ENCODE results near the gene SHANK2.

SHANK2 gene

DNA sequence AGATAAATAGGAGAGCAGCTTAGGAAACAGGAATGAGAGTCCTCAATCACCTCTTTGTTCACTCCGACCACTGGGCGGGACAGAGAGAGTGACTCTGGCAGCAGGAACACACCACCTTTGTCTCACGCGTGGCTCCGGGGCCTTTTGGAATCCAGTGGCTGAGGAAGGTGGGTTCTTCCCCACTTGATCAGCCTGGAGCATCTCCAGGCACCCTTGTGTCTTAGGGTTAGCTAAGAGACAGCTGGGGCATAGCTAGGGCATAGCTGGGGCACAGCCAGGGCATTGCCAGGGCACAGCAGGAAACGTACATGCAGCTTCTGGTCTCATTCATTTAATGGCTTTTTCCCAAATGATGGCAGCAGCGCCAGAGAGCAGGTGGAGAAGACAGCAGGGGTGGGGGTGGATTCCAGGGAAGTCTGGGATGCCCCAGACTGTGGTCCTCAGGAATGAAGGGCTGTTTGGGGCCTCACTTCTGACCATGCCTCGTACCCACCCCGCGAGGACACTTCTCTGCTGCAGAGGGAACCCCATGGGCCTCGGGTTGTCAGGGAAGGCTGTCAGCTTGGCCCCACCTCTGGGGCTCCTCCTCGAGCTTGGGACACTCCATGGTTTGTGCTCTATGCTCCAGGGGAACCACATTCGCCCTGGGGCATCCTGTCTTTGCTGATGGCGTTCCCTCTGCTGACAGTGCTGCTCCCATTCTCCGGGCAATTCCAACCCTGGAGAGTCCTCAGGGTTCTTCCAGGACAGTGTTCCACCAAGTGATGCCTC lies 30.4 kb upstream of the SHANK2 start:
- H3K36me3 ChIP-seq (replicated peaks; ENCODE audit: insufficient read depth, low read length): no peaks in the 10 kb centered on the region
- H3K4me3 ChIP-seq (ENCODE audit: low read length): no peak overlapping the region
- no peaks in the 10 kb centered on the region for H3F3A ChIP-seq (ENCODE audit: insufficient read depth, low read length)
- H3K4me1 ChIP-seq (ENCODE audit: low read length): no peaks in the 10 kb centered on the region
- no peaks in the 10 kb centered on the region for H3K9me3 ChIP-seq (replicated peaks; ENCODE audit: insufficient read depth, low read length)
- DNase-seq: no peak
- no peaks in the 10 kb centered on the region for H4K20me1 ChIP-seq (ENCODE audit: insufficient read depth, low read length)
- H2AFZ ChIP-seq (ENCODE audit: low read length): no peak overlapping the region
- no peak overlapping the region for H3K4me2 ChIP-seq (ENCODE audit: low read depth, low read length)
- no peak overlapping the region for H3K9ac ChIP-seq (ENCODE audit: low read length)
- H3K27me3 ChIP-seq (replicated peaks; ENCODE audit: insufficient read depth, low read length): peaks cover 91% of the 10 kb centered on the region
- no peak overlapping the region for H3K27ac ChIP-seq (ENCODE audit: low read length)
- H3K79me2 ChIP-seq (ENCODE audit: low read length): no peaks in the 10 kb centered on the region
- no peaks in the 10 kb centered on the region for H3K9me2 ChIP-seq (replicated peaks; ENCODE audit: insufficient read depth, low read length)
- TF ChIP-seq EZH2phosphoT487 (IDR thresholded peaks at IDR 0.05; ENCODE audit: low read length) (no peak), EZH2 (optimal IDR thresholded peaks at IDR 0.05; ENCODE audit: low read depth, low read length) (no peak)
- TF ChIP-seq, protein P1, sequence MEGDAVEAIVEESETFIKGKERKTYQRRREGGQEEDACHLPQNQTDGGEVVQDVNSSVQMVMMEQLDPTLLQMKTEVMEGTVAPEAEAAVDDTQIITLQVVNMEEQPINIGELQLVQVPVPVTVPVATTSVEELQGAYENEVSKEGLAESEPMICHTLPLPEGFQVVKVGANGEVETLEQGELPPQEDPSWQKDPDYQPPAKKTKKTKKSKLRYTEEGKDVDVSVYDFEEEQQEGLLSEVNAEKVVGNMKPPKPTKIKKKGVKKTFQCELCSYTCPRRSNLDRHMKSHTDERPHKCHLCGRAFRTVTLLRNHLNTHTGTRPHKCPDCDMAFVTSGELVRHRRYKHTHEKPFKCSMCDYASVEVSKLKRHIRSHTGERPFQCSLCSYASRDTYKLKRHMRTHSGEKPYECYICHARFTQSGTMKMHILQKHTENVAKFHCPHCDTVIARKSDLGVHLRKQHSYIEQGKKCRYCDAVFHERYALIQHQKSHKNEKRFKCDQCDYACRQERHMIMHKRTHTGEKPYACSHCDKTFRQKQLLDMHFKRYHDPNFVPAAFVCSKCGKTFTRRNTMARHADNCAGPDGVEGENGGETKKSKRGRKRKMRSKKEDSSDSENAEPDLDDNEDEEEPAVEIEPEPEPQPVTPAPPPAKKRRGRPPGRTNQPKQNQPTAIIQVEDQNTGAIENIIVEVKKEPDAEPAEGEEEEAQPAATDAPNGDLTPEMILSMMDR (IDR thresholded peaks at IDR 0.05; ENCODE audit: low read length): no peak

DNA sequence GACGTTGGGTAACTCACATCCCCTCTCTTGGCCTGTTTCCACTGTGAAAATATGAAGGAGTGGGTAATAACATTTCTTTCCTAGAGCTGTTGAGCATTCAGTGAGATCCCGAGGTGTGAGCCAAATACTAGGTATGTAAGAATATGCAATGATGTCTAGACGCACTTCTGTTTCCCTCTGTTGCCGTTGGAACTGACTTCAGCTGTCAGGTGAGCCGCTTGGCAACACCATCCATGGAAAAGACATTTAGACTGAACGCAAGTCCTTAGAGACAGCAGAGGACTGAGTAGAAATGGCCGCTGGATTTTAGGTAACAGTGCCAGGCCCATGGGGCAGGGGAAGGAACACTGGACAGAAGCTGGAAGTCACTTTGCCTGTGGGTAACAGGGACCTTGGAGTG lies 29.5 kb upstream of the SHANK2 start:
- TF ChIP-seq EZH2 (optimal IDR thresholded peaks at IDR 0.05; ENCODE audit: low read depth, low read length): no peak
- TF ChIP-seq, protein P1 (IDR thresholded peaks at IDR 0.05; ENCODE audit: low read length): no peak
- TF ChIP-seq EZH2phosphoT487 (IDR thresholded peaks at IDR 0.05; ENCODE audit: low read length): no peak
- Histone ChIP-seq H3K9ac (ENCODE audit: low read length) (no peak overlapping the region), H3F3A (ENCODE audit: insufficient read depth, low read length) (no peaks in the 10 kb centered on the region), H3K36me3 (replicated peaks; ENCODE audit: insufficient read depth, low read length) (no peaks in the 10 kb centered on the region), H3K9me3 (replicated peaks; ENCODE audit: insufficient read depth, low read length) (no peaks in the 10 kb centered on the region), H3K27ac (ENCODE audit: low read length) (no peak overlapping the region), H2AFZ (ENCODE audit: low read length) (no peak overlapping the region), H4K20me1 (ENCODE audit: insufficient read depth, low read length) (no peaks in the 10 kb centered on the region), H3K9me2 (replicated peaks; ENCODE audit: insufficient read depth, low read length) (no peaks in the 10 kb centered on the region), H3K4me3 (ENCODE audit: low read length) (no peak overlapping the region), H3K4me1 (ENCODE audit: low read length) (no peaks in the 10 kb centered on the region), H3K79me2 (ENCODE audit: low read length) (no peaks in the 10 kb centered on the region), H3K27me3 (replicated peaks; ENCODE audit: insufficient read depth, low read length) (peaks cover 91% of the 10 kb centered on the region), H3K4me2 (ENCODE audit: low read depth, low read length) (no peak overlapping the region)
- DNase-seq: no peak

DNA sequence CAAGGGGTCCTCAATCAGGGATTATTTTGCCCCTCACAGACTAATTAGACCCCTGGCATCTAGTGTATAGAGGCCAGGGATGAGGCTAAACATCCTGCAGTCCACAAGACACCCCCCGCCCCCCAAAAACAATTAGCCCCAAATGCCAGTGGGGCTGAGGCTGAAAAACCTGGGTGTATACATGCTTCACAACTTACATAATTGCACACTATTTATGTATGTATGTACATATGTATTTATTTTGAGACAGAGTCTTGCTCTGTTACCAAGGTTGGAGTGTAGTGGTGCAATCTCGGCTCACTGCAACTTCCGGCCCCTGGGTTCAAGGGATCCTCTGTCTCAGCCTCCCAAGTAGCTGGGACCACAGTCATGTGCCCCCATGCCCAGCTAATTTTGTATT lies 28.8 kb upstream of the SHANK2 start:
- H3K4me3 ChIP-seq (ENCODE audit: low read length): no peak overlapping the region
- no peaks in the 10 kb centered on the region for H4K20me1 ChIP-seq (ENCODE audit: insufficient read depth, low read length)
- no peak for DNase-seq
- H3K4me1 ChIP-seq (ENCODE audit: low read length): no peaks in the 10 kb centered on the region
- H3K4me2 ChIP-seq (ENCODE audit: low read depth, low read length): no peak overlapping the region
- no peaks in the 10 kb centered on the region for H3K9me3 ChIP-seq (replicated peaks; ENCODE audit: insufficient read depth, low read length)
- H3K27me3 ChIP-seq (replicated peaks; ENCODE audit: insufficient read depth, low read length): peaks cover 94% of the 10 kb centered on the region
- no peaks in the 10 kb centered on the region for H3K36me3 ChIP-seq (replicated peaks; ENCODE audit: insufficient read depth, low read length)
- no peak overlapping the region for H3K9ac ChIP-seq (ENCODE audit: low read length)
- no peaks in the 10 kb centered on the region for H3K79me2 ChIP-seq (ENCODE audit: low read length)
- H3F3A ChIP-seq (ENCODE audit: insufficient read depth, low read length): no peaks in the 10 kb centered on the region
- TF ChIP-seq EZH2 (optimal IDR thresholded peaks at IDR 0.05; ENCODE audit: low read depth, low read length) (no peak), EZH2phosphoT487 (IDR thresholded peaks at IDR 0.05; ENCODE audit: low read length) (no peak)
- TF ChIP-seq, protein P1 (IDR thresholded peaks at IDR 0.05; ENCODE audit: low read length): no peak
- H3K9me2 ChIP-seq (replicated peaks; ENCODE audit: insufficient read depth, low read length): no peaks in the 10 kb centered on the region
- no peak overlapping the region for H3K27ac ChIP-seq (ENCODE audit: low read length)
- H2AFZ ChIP-seq (ENCODE audit: low read length): no peak overlapping the region

All from MM.1S (cell line).